Osteoblast (primary cell): Measurements from ENCODE around the gene FAM43B. TPM values are rescaled to one million over a fixed set of nuclear protein-coding genes. Genes with fewer than 3 reads are reported as not detected.

Experiments used
- DNase-seq: peaks from one replicate; pipeline ENCODE4 v3.0.0; 2011; ENCODE audit warnings: low spot score, mixed read lengths; ENCODE audit not compliant: insufficient read length; ENCODE audit errors: missing footprints
- H2AFZ ChIP-seq: 2 replicates; pipeline ENCODE4 v1.6.0; 2011; ENCODE audit warnings: mild to moderate bottlenecking, low read length
- H3K27ac ChIP-seq: 2 replicates; pipeline ENCODE4 v1.5.1; 2011; ENCODE audit warnings: mild to moderate bottlenecking, low read depth, low read length, moderate library complexity
- H3K27me3 ChIP-seq: 2 replicates; pipeline ENCODE4 v1.6.0; 2012; ENCODE audit warnings: mild to moderate bottlenecking, control low read depth, inconsistent platforms, low read length, moderate library complexity; ENCODE audit not compliant: insufficient read depth
- H3K36me3 ChIP-seq: 2 replicates; pipeline ENCODE4 v1.5.1; 2011; ENCODE audit warnings: mild to moderate bottlenecking, low read length, control low read depth, moderate library complexity; ENCODE audit not compliant: insufficient read depth
- H3K4me1 ChIP-seq: 2 replicates; pipeline ENCODE4 v1.5.1; 2011; ENCODE audit warnings: mild to moderate bottlenecking, low read length, control low read depth, moderate library complexity; ENCODE audit not compliant: insufficient read depth
- H3K4me2 ChIP-seq: 2 replicates; pipeline ENCODE4 v1.6.0; 2011; ENCODE audit warnings: mild to moderate bottlenecking, low read length; ENCODE audit not compliant: insufficient read depth
- H3K4me3 ChIP-seq: fragments of 200-600 bp; sonication (generic); 3 replicates; pipeline ENCODE4 v1.5.1; 2012; ENCODE audit warnings: mild to moderate bottlenecking, low read length, inconsistent platforms; ENCODE audit not compliant: insufficient read depth
- H3K79me2 ChIP-seq: 2 replicates; pipeline ENCODE4 v1.6.0; 2012; ENCODE audit warnings: mild to moderate bottlenecking, low read length, control low read depth, inconsistent platforms; ENCODE audit not compliant: insufficient read depth
- H3K9me3 ChIP-seq: 2 replicates; pipeline ENCODE4 v1.5.1; 2011; ENCODE audit warnings: low read depth, low read length, control low read depth
- H4K20me1 ChIP-seq: 2 replicates; pipeline ENCODE4 v1.6.0; 2012; ENCODE audit warnings: mild to moderate bottlenecking, low read length, control low read depth; ENCODE audit not compliant: insufficient read depth
- total RNA-seq: library from RNA; depleted of rRNA; stranded (reverse); fragments of >200 nt; gene quantifications from 2 replicates; pipeline ENCODE4 v1.2.3, GENCODE V29; 2012
- TF ChIP-seq, protein P1 (sequence below): IDR thresholded peaks from 2 replicates; pipeline ENCODE4 v1.5.1; 2011; ENCODE audit warnings: mild to moderate bottlenecking, low read depth, low read length, moderate library complexity; ENCODE audit errors: extremely low read depth

The FAM43B gene
- total RNA-seq, 1 donor, result under 0.01 TPM

DNA sequence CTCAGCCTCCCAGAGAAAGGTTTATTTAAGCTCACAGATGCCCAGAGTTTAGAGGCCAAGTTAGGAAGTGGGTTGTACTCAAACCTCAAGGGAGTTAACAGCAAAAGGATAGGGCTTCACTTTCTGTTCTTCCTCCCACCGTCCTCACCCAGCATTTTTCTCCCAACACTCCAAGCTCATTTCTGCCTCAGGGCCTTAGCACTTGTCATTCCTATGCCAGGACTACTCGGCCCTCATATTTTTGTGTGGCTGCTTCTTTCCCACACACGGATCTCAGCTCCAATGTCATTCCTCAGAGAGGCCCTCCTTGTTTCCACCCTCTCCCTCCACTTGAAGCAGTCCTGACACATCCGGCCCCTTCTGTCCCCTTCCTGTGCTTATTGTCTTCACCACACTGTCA is 12.9 kb downstream of the FAM43B start:
- H3K27me3 ChIP-seq, result peaks cover 26% of the 10 kb centered on the region
- H3K36me3 ChIP-seq, result no peaks in the 10 kb centered on the region
- H3K4me2 ChIP-seq, result no peak overlapping the region
- no peaks in the 10 kb centered on the region for H3K4me1 ChIP-seq
- no peaks in the 10 kb centered on the region for H4K20me1 ChIP-seq
- TF ChIP-seq, protein P1, sequence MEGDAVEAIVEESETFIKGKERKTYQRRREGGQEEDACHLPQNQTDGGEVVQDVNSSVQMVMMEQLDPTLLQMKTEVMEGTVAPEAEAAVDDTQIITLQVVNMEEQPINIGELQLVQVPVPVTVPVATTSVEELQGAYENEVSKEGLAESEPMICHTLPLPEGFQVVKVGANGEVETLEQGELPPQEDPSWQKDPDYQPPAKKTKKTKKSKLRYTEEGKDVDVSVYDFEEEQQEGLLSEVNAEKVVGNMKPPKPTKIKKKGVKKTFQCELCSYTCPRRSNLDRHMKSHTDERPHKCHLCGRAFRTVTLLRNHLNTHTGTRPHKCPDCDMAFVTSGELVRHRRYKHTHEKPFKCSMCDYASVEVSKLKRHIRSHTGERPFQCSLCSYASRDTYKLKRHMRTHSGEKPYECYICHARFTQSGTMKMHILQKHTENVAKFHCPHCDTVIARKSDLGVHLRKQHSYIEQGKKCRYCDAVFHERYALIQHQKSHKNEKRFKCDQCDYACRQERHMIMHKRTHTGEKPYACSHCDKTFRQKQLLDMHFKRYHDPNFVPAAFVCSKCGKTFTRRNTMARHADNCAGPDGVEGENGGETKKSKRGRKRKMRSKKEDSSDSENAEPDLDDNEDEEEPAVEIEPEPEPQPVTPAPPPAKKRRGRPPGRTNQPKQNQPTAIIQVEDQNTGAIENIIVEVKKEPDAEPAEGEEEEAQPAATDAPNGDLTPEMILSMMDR, result no peak
- no peak overlapping the region for H2AFZ ChIP-seq
- H3K79me2 ChIP-seq, result no peaks in the 10 kb centered on the region
- H3K27ac ChIP-seq, result no peak overlapping the region
- no peak for DNase-seq
- H3K4me3 ChIP-seq, result no peak overlapping the region
- H3K9me3 ChIP-seq, result no peaks in the 10 kb centered on the region

DNA sequence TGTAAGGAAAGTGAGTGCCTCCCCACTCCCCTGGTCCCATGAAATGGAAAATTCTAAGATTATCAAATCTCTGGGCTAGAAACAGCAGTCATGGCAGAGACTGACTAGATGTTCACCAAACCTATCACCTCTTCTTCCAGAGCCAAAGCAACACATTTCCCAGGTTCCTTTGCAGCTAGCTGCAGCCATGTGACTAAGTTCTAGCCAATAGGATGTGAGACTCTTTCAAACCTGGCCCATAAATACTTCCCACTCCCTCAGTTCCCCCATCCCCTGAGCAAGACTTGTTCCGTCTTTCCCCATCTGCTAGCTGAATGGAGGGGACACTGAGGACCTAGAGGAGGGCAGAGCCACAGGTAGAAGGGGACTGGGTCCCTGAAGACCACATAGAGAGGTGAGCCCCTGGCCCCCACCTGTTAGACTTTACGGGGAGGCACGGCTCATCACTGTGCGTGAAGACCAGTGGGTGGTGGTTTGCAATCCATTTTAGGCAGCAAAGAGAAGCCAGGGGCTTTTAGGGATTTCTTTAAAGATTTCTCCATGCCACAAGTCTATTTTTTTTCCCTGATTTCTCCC is 17.2 kb downstream of the FAM43B start:
- peaks cover 16% of the 10 kb centered on the region for H3K27me3 ChIP-seq

DNA sequence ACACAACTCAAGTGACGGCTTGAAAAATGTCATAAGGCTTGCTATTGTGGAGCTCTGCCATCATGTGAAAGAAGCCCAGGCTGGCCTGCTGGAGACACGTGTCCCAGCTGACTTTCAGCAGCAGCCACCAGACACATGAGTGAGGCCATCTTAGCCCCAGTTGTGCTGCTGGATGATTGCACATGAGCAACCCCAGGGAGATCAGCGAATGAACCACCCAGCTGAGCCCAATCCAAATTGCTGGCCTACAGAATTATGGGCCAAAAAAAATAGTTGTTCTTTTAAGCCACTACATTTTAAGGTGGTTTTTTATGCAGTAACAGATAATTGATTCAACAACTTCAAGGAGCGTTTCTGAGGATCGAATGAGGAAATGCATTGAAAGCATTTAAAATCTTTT is 19.1 kb downstream of the FAM43B start:
- H3K27ac ChIP-seq, result no peak overlapping the region
- no peaks in the 10 kb centered on the region for H4K20me1 ChIP-seq
- TF ChIP-seq, protein P1, result no peak
- no peak overlapping the region for H3K4me2 ChIP-seq
- peaks cover 11% of the 10 kb centered on the region for H3K27me3 ChIP-seq
- no peaks in the 10 kb centered on the region for H3K36me3 ChIP-seq
- H3K79me2 ChIP-seq, result no peaks in the 10 kb centered on the region
- DNase-seq, result no peak
- H3K4me3 ChIP-seq, result no peak overlapping the region
- no peak overlapping the region for H2AFZ ChIP-seq
- H3K4me1 ChIP-seq, result peaks cover 9% of the 10 kb centered on the region
- peaks cover 4% of the 10 kb centered on the region for H3K9me3 ChIP-seq

More for the DNA sequence above, 17.2 kb downstream of the FAM43B start:
- no peaks in the 10 kb centered on the region for H3K4me1 ChIP-seq
- H3K27ac ChIP-seq, result no peak overlapping the region
- H3K4me2 ChIP-seq, result no peak overlapping the region
- no peaks in the 10 kb centered on the region for H4K20me1 ChIP-seq
- H3K36me3 ChIP-seq, result no peaks in the 10 kb centered on the region
- no peak overlapping the region for H3K4me3 ChIP-seq
- H3K9me3 ChIP-seq, result peaks cover 4% of the 10 kb centered on the region
- TF ChIP-seq, protein P1, result no peak
- DNase-seq, result peak; percentile 66
- no peak overlapping the region for H2AFZ ChIP-seq
- H3K79me2 ChIP-seq, result no peaks in the 10 kb centered on the region

DNA sequence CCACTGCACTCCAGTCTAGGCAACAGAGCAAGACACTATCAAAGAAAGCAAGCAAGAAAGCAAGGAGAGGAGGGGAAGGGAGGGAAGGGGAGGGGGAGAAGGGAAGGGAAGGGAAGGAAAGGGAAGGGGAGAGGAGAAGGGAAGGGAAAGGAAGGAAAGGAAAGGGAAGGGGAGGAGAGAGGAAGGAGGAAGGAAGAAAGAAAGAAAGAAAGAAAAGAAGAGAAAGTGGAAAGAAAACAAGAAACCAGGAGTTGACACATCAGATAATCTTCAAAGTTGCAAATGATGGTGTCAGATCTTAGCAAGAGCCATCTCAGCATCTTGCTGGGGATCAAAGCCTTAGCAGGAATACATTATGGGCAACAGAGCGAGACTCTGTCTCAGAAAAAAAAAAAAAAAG is 21.6 kb downstream of the FAM43B start:
- Histone ChIP-seq H3K27ac (no peak overlapping the region), H3K27me3 (peaks cover 11% of the 10 kb centered on the region), H3K4me3 (no peak overlapping the region), H3K4me2 (no peak overlapping the region), H4K20me1 (no peaks in the 10 kb centered on the region), H3K36me3 (no peaks in the 10 kb centered on the region), H3K4me1 (peaks cover 19% of the 10 kb centered on the region), H3K9me3 (peaks cover 4% of the 10 kb centered on the region), H2AFZ (no peak overlapping the region), H3K79me2 (no peaks in the 10 kb centered on the region)
- no peak for DNase-seq
- TF ChIP-seq, protein P1, result no peak
